K562 (cell line): ENCODE results near the gene KLHL6. TPM values are rescaled to one million over a fixed set of nuclear protein-coding genes. Genes with fewer than 3 reads are reported as not detected.
A peak's percentile ranks its signal among the peaks of the same experiment; 100 is the strongest.

Source experiments
- CHD1 ChIP-seq: fragments of 200-600 bp; sonication (generic); IDR thresholded peaks from one replicate; pipeline ENCODE4 v1.6.1; 2012; ENCODE audit warnings: mild to moderate bottlenecking, moderate library complexity, low read length, inconsistent platforms
- CHD7 ChIP-seq: fragments of 200-600 bp; sonication (generic); IDR thresholded peaks from one replicate; pipeline ENCODE4 v1.6.1; 2012; ENCODE audit warnings: mild to moderate bottlenecking, low read depth, low read length, inconsistent platforms
- E2F4 ChIP-seq: sonication (generic); formaldehyde crosslinking; IDR thresholded peaks from 2 replicates; pipeline ENCODE4 v1.8.0; 2022; ENCODE audit warnings: mild to moderate bottlenecking, low read depth, missing genetic modification reagents
- HDGF ChIP-seq: fragments of 450-650 bp; IDR thresholded peaks from 2 replicates; pipeline ENCODE4 v1.6.1; 2016
- HOXB6 ChIP-seq: fragments of 250-450 bp; sonication (Bioruptor Pico); IDR thresholded peaks from 2 replicates; pipeline ENCODE4 v1.5.1; 2022; ENCODE audit warnings: mild to moderate bottlenecking, borderline replicate concordance
- NFIX ChIP-seq: fragments of 250-450 bp; sonication (Bioruptor Pico); IDR thresholded peaks from 2 replicates; pipeline ENCODE4 v1.4.0; 2020; ENCODE audit warnings: low read depth, mild to moderate bottlenecking, moderate library complexity
- PHF20 ChIP-seq: fragments of 450-650 bp; IDR thresholded peaks from 2 replicates; pipeline ENCODE4 v1.6.1; 2018; ENCODE audit not compliant: partially characterized antibody
- POLR2AphosphoS2 ChIP-seq: IDR thresholded peaks from 2 replicates; pipeline ENCODE4 v1.6.1; 2012; ENCODE audit warnings: low read length, improper control_type of control experiment
- PTBP1 ChIP-seq: fragments of 200-400 bp; formaldehyde crosslinking; IDR thresholded peaks from 2 replicates; pipeline ENCODE4 v1.6.1; 2017; ENCODE audit warnings: low read depth, low read length
- SETDB1 ChIP-seq: IDR thresholded peaks from one replicate; pipeline ENCODE4 v1.6.1; 2012; ENCODE audit warnings: low read length, control low read depth, inconsistent platforms
- SMC3 ChIP-seq: conservative IDR thresholded peaks from 2 replicates; pipeline ENCODE4 v1.6.1; 2011; ENCODE audit warnings: low read depth, low read length, improper control_type of control experiment; ENCODE audit not compliant: insufficient read depth
- SP2 ChIP-seq: IDR thresholded peaks from 2 replicates; pipeline ENCODE4 v1.6.1; 2011; ENCODE audit warnings: mild to moderate bottlenecking, low read depth, low read length, moderate library complexity; ENCODE audit not compliant: poor library complexity, severe bottlenecking; ENCODE audit errors: extremely low read depth
- ZNF561 ChIP-seq: fragments of 450-650 bp; formaldehyde crosslinking; conservative IDR thresholded peaks from 2 replicates; pipeline ENCODE4 v1.4.0; 2020; ENCODE audit warnings: mild to moderate bottlenecking, moderate library complexity
- ZNF584 ChIP-seq: fragments of 200-800 bp; sonication (Bioruptor generic); IDR thresholded peaks from 2 replicates; pipeline ENCODE4 v1.6.1; 2016; ENCODE audit warnings: low read depth, mild to moderate bottlenecking, missing genetic modification characterization, missing compliant biosample characterization
- ZNF766 ChIP-seq: fragments of 200-800 bp; sonication (Bioruptor generic); conservative IDR thresholded peaks from 2 replicates; pipeline ENCODE4 v1.6.1; 2016; ENCODE audit warnings: missing genetic modification characterization, missing compliant biosample characterization
- polyA plus RNA-seq, 8 experiments: library from polyadenylated mRNA; depleted of rRNA in 4 of 8; stranded (reverse) in 5 of 8; unstranded in 3 of 8; fragments of >200 nt; fragmentation: Nextera tagmentation in 2 of 8; fragmentation: Illumina TruSeq in 1 of 8; extraction: Ambion mirVana in 2 of 8; extraction: Trizol in 1 of 8; gene quantifications; 2 replicates each; pipeline versions ENCODE4 v1.2.1 to v1.2.3, GENCODE V29; 2011 to 2014; ENCODE audit warnings: inconsistent platforms in 1 of 8, missing spikeins in 1 of 8
- total RNA-seq, 7 experiments: library from RNA; depleted of rRNA in 6 of 7; stranded (reverse); fragments of >200 nt in 6 of 7; fragmentation: Illumina TruSeq in 2 of 7; extraction: Trizol in 2 of 7; gene quantifications; 2 replicates each; pipeline versions ENCODE4 v1.2.1 to v1.2.3, GENCODE V29; 2011 to 2021; ENCODE audit warnings: low replicate concordance in 1 of 7

The KLHL6 gene
- total and polyA plus RNA-seq, 9 of the 15 experiments (the other 6 are each of a cell fraction or from before 2014, with no cell fraction given): 0.18 to 2.1 (median 1.4) TPM

GRCh38 chr3:183532620-183533411, 22.7 kb downstream of the KLHL6 start (continued):
- TF ChIP-seq CHD7 (no peak), ZNF561 (no peak), NFIX (CRISPR knock-in tag) (no peak), HOXB6 (CRISPR knock-in tag) (no peak), HDGF (peak; percentile 44; the same call in 1 of the 2 replicates), ZNF584 (CRISPR knock-in tag) (no peak), SP2 (no peak), PTBP1 (no peak), ZNF766 (CRISPR knock-in tag) (peak; percentile 37; the same call in 1 of the 2 replicates), SETDB1 (no peak), POLR2AphosphoS2 (no peak), SMC3 (no peak), PHF20 (no peak), E2F4 (CRISPR knock-in tag) (no peak), CHD1 (no peak)
